NCI-H2196 (cell line): ENCODE results near the gene U2AF2.

ENCODE experiments used
- DNase-seq: peaks from one replicate; lab custom pipeline; 2025; ENCODE audit not compliant: unreplicated experiment; lab: John Stamatoyannopoulos, UW

Gene U2AF2

DNA sequence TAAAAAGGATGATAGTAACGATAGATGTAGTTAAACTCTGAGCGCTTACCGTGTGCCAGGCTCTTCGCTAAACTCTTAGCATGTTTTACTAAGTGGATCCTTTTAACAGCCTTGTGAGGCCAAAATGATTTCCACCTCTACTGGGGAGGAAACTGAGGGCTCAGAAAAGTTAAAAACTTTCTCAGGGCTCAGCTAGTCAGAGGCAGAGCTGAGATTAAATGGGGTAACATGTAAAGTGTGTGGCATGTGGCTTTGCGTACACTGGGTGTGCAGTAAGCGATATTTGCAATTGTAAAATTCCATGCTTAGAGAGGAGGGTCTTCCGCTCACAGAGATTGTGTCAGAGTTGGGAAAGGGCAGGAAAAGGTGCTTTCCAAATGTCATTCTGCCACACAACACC lies 1.7 kb downstream of the U2AF2 start:
- DNase-seq = no peak

DNA sequence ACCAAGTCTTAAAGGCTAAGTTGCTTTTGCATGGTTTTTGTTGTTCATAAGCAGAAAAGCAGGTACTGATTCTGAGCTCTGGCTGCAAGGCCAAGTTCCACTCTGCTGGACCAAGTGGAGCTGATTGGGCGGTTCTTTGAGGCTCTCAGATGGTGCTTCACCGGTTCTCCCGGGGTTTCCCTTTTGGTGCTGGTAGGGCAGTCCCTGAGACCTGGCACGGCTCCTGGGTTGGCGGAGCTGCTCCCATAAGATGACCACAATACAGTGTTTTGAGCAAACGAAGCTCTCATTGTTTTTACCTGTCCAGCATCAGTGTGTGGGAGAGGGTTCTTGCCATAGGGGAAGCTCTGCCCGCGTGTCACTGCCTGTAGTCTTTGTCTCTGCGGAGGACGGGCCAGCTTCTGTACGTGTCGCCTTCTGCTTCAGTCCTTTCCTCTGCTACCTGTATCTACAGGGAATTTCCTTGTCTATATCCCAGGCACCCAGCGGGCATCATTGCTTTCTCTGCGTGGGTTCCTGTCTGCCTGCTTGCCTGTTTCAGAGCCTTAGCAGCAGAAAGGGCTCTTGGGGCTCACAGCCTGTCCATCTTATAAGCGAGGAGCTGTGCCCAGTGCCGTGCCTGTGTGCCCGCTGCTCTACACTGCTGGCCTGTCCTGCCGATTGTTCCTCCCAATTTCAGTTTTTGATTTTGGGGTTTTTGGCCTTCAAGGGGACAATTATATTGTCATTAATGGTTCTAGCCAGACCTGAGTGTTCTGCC lies 2.3 kb downstream of the U2AF2 start:
- no peak for DNase-seq

DNA sequence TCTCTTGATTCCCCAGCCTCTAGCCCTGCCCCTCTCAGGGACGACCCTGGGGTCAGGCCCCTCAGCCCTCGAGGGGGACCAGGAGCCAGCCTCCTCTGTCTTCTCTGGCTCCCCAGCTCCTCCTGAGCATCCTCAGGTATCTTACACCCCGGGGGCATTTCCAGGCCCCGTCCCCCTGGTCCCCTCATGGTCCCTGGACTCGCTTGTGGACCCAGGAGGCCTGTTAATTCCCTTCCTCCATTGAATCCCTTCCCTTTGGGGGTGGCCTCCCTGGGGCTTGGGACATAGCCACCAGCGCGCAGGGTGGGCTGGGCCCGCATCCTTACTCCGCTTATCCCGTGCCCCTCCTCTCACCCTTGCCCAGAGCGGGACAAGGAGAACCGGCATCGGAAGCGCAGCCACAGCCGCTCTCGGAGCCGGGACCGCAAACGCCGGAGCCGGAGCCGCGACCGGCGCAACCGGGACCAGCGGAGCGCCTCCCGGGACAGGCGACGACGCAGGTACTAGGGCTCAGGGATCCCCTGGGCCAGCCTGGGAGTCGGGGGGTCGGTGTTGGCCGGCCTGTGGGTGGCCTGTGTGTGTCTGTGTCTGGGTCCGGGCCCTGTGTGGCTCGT lies 4.1 kb downstream of the U2AF2 start:
- DNase-seq = no peak

DNA sequence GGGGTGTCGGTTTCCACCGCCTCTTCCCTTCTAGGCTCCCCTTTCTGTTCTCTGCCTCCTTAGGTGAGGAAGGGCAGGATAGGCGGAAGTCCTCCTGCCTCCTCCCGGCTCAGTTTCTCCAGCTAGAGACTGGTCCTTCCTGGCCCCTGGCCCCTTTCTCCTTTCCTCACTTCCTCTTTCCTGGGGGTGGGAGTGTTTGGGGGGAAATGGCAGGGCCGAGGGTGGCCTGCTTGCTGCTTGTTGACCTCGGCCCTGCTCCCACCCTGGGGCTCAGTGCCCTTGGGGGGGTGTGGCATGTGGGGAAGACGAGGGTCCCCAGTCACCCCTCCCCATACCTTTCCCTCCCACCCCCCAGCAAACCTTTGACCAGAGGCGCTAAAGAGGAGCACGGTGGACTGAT lies 5.0 kb downstream of the U2AF2 start:
- no peak for DNase-seq

DNA sequence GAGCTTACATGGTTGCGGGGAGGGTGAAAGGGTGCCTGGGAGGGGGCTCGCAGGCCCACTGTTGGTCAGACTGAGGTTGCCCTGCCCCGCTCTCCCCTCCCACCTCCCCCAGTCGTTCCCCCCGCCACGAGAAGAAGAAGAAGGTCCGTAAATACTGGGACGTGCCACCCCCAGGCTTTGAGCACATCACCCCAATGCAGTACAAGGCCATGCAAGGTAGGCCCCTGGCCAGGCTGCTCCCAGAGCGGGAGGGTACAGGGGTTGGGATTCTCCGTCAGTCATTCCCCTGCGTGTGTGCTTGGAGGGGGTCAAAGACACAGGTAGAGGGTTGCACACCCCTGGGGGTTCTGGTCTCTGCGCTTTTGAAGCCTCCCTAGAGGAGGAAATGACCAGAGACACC lies 5.6 kb downstream of the U2AF2 start:
- DNase-seq = no peak

DNA sequence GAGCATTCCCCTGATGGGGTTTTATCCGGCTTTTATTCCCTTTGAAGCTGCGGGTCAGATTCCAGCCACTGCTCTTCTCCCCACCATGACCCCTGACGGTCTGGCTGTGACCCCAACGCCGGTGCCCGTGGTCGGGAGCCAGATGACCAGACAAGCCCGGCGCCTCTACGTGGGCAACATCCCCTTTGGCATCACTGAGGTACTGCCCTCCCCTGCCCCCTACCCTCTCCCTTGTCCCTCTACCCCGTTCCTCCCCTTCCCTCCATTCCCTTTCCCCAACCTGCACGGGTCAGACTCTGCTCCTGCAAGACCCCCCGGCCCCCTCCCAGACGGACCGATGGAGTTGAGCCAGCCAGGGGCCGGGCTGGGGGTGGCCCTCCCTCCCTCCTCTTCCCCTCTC lies 6.2 kb downstream of the U2AF2 start:
- DNase-seq = no peak

DNA sequence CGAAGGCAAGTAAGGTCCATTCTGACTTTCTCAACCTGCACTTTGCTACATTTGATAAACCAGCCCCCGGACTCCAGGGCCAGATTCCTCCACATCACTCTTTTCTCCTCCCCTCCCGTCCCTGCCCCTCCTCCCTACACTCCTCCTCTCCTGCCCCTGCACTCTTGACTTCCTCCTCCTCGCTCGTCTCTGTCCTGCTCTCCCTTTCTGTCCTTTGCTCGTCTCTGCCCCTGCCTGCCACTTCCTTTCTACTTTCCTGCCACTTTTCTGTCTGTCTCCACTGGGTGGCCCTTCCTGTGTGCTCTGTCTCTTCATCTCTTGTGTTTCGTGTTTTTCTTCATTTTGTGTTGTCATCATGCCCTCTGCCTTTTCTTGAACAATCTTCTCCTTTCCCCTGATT lies 7.0 kb downstream of the U2AF2 start:
- no peak for DNase-seq

DNA sequence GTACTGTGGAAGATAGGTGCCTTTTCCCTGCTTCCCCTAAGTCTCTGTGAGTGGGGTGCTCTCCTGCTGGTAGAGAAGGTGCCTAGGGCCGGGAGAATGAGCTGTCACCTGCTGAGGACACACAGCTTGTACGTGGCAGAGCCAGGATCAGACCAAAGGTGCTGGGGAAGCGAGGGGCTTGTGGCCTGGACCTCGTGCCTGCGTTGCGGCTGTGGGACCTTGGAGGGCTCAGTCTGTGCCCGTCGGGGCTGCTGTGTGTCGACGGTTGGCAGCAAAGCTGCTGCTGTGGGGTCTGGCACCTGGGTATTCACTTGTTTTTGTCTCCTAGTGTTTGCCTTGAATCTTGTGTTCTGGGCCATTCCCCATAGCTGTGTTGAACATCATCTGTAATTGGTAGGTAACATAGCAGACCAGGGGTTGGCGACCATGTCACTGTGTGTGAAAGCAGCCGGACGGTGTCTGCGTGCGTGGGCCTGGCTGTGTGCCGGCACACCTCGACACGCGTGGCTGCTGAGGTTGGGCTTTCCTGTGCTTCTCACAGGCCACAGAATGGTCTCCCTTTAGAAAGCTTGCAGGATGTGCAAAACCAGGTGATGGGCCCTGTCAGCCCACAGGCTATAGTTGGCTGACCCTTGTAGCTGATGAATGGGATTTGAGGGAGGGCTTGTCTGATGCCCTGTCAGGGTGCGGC lies 9.2 kb downstream of the U2AF2 start:
- no peak for DNase-seq

DNA sequence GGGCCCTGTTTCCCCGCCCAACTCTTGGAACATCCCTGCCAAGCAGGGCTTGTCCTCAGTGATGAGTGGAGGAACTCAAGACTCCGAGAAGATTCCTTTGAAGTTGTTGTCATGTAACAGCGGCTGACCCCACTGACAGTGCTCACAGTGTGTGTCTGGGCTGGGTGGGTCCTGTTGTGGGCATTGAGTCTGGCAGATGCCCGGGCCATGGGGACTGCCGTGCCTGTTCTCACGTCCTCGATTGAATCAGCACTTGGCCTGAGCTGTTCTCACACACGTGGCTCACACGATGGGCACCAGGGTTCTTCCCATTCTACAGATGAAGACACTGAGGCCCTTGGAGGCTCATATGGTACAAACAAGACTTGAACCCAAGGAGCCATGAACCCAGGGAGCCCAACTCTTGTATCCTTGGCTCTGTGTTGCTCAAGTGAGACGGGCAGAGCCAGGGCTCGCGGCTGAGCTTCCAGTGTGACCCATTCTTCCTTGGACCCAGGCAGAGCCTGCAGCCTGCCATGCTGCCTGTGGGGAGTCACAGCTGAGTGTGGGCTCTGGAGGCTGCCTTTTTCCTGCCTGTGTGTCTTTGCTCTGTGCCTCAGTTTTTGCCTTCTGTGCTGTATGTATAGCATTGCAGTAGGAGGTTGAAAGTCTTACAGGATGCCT lies 11.6 kb downstream of the U2AF2 start:
- no peak for DNase-seq

DNA sequence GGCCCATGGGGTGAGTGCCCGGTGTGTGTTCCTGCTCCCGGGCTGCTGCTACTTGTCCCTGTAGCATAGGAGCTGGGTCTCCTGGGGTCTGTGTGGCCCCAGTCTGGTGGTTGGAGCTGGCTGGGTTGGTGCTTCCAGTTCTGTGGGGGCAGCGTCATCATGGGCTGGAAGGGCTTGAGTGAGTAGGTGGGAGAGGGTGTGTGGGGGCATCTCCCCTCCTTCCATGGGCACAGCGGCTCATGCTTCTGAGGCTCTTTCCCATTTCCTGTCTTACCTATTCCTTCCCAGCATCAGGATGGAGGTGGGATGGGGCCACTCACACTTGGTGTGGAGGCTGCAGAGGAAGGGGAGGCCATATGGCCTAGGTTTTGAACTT lies 12.2 kb downstream of the U2AF2 start:
- no peak for DNase-seq

DNA sequence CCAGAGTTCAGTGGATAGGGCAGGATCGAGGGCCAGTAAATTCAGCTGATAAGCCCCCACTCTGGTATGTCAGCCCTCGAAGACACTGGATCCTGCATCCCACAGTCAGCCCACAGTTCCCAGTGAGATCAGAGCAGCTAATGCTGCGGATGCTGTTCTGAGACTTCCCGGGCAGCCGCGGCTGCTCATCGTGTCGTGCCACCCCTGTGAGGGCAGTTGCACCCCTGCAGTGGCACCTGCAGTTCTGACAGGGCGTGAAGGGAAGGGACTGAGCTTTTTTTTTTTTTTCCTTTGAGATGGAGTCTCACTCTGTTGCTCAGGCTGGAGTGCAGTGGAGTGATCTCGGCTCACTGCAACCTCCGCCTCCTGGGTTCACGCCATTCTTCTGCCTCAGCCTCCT lies 12.7 kb downstream of the U2AF2 start:
- no peak for DNase-seq

DNA sequence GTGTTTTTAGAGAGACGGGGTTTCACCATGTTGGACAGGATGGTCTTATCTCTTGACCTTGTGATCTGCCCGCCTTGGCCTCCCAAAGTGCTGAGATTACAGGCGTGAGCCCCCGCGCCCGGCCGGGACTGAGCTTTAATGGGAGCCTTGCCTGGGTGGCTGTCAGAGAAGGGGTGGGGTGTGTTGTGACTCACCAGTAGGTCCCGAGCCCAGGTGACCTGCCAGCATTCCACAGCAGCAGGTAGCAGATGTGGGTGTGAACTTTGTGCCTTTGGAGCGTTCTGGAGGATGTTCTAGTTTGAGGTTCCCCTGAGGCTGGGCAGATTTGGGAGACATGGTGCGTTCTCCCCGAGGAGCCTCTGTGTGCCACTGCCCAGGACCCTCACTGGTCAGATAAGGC lies 13.1 kb downstream of the U2AF2 start:
- DNase-seq = no peak

DNA sequence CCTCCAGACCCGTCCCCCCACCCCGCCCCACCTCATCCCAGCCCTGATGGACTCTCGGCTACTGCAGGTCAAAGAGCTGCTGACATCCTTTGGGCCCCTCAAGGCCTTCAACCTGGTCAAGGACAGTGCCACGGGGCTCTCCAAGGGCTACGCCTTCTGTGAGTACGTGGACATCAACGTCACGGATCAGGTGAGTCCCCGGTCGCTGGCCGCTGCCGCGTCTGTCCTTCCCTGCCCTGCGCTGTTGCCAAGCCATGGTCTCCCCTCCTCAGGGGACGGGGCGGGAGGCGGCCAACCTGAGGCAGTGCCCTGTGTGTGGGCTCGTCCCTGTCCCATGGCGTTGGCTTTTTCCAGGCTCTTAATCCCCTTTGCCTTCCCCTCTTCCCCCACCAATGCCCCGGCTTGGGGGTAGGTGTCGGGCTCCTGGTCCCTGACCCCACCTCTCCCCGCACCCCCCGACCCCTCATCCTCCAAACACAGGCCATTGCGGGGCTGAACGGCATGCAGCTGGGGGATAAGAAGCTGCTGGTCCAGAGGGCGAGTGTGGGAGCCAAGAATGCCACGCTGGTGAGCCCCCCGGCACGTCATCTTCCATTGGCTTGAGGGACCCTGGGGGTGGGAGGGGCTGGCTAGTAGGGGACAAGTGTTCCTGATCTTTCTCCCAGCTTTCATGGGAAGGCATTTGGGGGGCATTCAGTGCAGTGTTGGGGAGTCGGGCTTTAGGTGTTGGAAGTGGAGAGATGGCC lies 13.9 kb downstream of the U2AF2 start:
- no peak for DNase-seq

DNA sequence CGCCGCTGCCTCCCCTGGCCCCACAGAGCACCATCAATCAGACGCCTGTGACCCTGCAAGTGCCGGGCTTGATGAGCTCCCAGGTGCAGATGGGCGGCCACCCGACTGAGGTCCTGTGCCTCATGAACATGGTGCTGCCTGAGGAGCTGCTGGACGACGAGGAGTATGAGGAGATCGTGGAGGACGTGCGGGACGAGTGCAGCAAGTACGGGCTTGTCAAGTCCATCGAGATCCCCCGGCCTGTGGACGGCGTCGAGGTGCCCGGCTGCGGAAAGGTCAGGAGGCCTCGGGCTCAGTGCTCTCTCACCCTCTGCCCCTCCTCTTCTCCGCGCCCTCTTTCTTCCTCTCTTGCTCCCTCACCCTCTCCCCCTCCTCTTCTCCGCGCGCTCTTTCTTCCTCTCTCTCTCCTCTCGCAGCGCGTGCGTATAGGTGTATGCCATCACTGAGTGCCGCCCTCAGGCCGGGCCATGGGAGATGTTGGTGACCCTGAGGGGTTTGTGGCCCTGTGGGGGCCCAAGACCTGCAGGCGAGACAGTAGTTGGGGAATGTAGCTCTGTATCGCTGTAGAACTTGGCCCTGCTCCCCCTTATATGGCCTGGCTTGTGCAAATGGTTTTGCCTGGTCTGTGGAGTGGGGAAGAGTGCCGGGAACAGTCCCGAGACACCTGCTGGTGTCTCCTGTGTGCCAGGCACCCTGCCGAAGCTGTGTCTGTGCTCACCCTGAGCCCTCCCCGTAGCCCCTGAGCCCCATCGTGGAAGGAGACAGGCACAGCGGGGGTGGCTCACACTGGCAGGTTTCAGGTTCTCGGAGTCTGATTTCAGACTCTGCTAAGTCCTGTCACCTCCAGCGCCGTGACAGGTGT lies 14.8 kb downstream of the U2AF2 start:
- DNase-seq = no peak

DNA sequence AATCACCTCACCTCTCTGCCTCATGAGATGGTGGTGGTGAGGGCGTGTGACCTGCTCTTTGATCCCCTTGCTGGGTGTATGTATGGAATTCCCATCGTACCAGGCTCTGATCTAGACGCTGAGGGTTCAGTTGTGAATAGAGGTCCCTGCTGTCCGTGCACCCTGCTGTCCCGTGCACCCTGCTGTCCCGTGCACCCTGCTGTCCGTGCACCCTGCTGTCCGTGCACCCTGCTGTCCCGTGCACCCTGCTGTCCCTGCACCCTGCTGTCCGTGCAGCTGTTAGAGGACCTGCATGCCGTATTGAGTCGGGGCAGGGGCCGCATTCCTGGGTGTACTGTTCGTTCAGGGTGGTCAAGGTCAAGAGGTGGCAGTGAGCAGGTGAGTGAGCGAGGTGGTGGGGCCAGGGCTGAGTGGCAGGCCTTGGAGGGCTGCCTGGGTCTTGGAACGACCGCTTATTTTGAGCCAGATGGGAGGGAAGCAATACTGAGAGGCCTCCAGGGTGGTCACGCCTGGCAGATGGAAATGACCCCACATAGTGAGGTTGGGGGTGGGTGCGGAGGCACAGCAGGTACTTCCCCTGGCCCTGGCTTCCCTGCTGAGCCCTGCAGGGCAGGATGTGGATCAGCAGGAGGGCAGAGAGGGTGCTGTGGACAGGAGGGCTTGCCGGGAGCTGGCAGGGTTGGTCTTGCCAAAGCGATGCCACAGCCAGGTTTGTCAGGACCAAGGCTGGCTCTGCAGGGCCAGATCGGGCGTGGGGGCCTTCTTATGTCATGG lies 15.6 kb downstream of the U2AF2 start:
- DNase-seq = no peak

DNA sequence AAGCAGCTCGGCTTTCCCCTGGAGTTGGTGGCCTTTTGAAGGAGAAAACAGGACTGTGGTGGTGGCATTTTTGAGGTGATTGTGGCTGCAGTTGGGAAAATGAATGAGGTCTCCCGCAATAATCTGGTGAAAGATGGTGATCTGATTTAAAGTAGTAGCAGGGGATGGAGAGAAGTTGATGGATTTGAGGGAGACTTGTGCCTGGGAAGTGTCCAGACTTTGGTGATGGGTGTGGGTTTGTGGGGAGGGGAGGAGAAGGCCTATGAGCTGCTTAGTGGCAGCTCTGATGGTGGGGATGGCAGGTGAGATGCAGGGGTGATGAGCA lies 16.2 kb downstream of the U2AF2 start:
- DNase-seq = no peak

DNA sequence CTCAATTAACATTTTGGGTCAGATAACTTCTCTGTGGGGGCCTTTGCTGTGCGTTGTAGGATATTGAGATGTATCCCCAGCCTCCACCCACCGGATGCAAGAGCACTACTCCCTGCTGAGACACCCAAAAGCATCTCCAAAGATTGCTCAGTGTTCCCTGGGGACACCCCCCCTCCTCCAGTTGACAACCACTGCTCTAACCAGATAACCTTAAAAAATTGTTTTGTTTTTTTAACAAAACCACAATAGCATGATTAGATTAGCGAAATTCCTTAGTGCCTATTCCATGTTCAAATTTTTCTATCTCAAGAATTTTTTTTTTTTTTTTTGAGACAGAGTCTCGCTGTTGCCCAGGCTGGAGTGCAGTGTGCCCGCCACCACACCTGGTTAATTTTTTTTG lies 17.6 kb downstream of the U2AF2 start:
- no peak for DNase-seq

DNA sequence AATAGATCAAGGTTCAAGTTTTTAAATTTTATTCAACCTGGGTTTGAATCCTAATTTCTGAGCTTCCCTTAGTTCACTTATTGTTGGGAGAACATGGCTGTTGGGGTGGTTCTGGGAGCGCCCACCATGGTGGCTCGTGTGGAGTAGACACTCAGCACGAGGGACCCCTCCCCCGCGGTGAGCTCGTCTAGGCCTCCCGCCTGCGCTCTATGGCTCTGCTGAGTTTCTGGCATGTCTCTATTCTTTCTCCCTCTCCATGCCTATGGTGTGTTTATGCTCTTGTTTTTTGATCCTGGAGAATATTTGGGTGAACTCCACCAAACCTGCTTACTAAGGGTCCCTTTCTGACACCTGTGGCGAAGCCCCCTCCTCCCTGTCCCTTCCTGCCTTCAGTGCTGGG lies 18.6 kb downstream of the U2AF2 start:
- no peak for DNase-seq

DNA sequence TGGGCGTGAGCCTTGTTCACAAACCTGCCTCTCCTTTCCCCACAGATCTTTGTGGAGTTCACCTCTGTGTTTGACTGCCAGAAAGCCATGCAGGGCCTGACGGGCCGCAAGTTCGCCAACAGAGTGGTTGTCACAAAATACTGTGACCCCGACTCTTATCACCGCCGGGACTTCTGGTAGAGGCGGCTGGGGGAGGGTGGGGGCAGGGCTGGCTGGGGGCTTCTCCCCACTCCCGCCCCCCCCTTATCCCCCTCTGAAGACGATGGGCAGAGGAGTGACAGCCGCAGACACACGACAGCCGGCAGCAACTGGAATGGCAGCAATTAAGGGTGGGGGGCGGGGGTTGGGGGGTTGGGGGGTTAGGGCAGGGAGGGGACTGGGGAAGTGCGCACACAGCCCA lies 19.1 kb downstream of the U2AF2 start:
- no peak for DNase-seq

DNA sequence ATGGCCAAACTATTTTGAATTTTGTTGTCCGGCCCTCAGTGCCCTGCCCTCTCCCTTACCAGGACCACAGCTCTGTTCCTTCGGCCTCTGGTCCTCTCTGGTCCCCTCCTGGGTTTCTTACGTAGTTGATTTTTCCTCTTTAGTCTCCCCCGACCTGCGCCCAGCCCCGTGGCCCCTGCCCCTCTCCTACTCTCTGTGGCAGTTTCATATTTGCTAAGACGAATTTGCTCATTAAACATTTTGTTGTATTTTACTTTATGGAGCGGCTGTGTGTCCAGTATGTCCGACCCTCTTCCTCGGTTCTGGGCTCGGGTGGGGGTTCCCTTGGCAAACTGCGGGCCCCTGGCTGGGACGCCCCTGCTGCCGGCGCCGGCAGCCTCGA lies 19.6 kb downstream of the U2AF2 start:
- no peak for DNase-seq
